CD14-positive monocyte (primary cell): ENCODE data around the gene VSTM4. TPM values are rescaled to one million over a fixed set of nuclear protein-coding genes. Genes with fewer than 3 reads are reported as not detected.

ENCODE experiments used
- DNase-seq, 3 donors: peaks; one replicate each; pipeline ENCODE4 v3.0.0-alpha.2; 2011 to 2022
- H2AFZ ChIP-seq: 2 replicates; pipeline ENCODE4 v1.6.0; 2012; ENCODE audit warnings: mild to moderate bottlenecking, low read depth, low read length, inconsistent platforms; ENCODE audit not compliant: insufficient read depth, poor library complexity, severe bottlenecking
- H3K27ac ChIP-seq, 2 donors: 1 replicate in 1 of 2; 2 replicates in 1 of 2; pipeline ENCODE4 v1.5.1; 2012 to 2013; ENCODE audit warnings: low read length in 2 of 2, control low read depth in 1 of 2, inconsistent platforms in 1 of 2, low read depth in 1 of 2, mild to moderate bottlenecking in 1 of 2
- H3K27me3 ChIP-seq, 2 donors: one replicate each; pipeline versions ENCODE4 v1.6.0 to v1.6.1; 2011 to 2013; ENCODE audit warnings: low read length in 2 of 2; ENCODE audit not compliant: control insufficient read depth in 2 of 2, insufficient read depth in 2 of 2
- H3K36me3 ChIP-seq, 2 donors: replicated peaks in 1 of 2; 1 replicate in 1 of 2; 2 replicates in 1 of 2; pipeline versions ENCODE4 v1.5.1 to v1.6.1; 2012 to 2013; ENCODE audit warnings: low read length in 2 of 2, control low read depth in 1 of 2, inconsistent platforms in 1 of 2, mild to moderate bottlenecking in 1 of 2; ENCODE audit not compliant: insufficient read depth in 2 of 2, control insufficient read depth in 1 of 2
- H3K4me1 ChIP-seq, 2 donors: 1 replicate in 1 of 2; 2 replicates in 1 of 2; pipeline versions ENCODE4 v1.5.1 to v1.6.1; 2012 to 2013; ENCODE audit warnings: low read length in 2 of 2, control low read depth in 1 of 2, inconsistent platforms in 1 of 2, mild to moderate bottlenecking in 1 of 2, moderate library complexity in 1 of 2; ENCODE audit not compliant: insufficient read depth in 2 of 2, control insufficient read depth in 1 of 2
- H3K4me2 ChIP-seq: replicated peaks from 2 replicates; pipeline ENCODE3; 2012; ENCODE audit warnings: low read length, moderate library complexity, mild to moderate bottlenecking; ENCODE audit not compliant: poor library complexity, severe bottlenecking; ENCODE audit errors: extremely low read depth
- H3K4me3 ChIP-seq, 3 experiments: fragments of 200-600 bp in 1 of 3; sonication (generic) in 1 of 3; replicated peaks in 1 of 3; 1 replicate in 2 of 3; 2 replicates in 1 of 3; pipeline ENCODE4 v1.5.1; 2011 to 2013; ENCODE audit warnings: low read length in 3 of 3, mild to moderate bottlenecking in 3 of 3, control low read depth in 2 of 3, low read depth in 2 of 3, inconsistent platforms in 1 of 3, moderate library complexity in 1 of 3
- H3K79me2 ChIP-seq: 2 replicates; pipeline ENCODE4 v1.6.0; 2012; ENCODE audit warnings: mild to moderate bottlenecking, control low read depth, inconsistent platforms, low read length, moderate library complexity; ENCODE audit not compliant: insufficient read depth
- H3K9ac ChIP-seq: 2 replicates; pipeline ENCODE4 v1.6.0; 2017; ENCODE audit warnings: low read length, mild to moderate bottlenecking; ENCODE audit not compliant: insufficient read depth, poor library complexity, severe bottlenecking
- H3K9me3 ChIP-seq, 2 donors: replicated peaks in 1 of 2; 1 replicate in 1 of 2; 2 replicates in 1 of 2; pipeline versions ENCODE4 v1.5.1 to v1.6.1; 2012 to 2013; ENCODE audit warnings: low read length in 2 of 2, control low read depth in 1 of 2; ENCODE audit not compliant: control insufficient read depth in 1 of 2, insufficient read depth in 1 of 2
- H4K20me1 ChIP-seq: 2 replicates; pipeline ENCODE4 v1.6.0; 2012; ENCODE audit warnings: mild to moderate bottlenecking, low read length, control low read depth, moderate library complexity; ENCODE audit not compliant: insufficient read depth
- H3K27ac Mint-ChIP-seq, 7 donors: one replicate each; pipeline ENCODE4 v1.8.0; 2020; ENCODE audit warnings: mild to moderate bottlenecking in 7 of 7, mixed read lengths in 7 of 7, moderate library complexity in 6 of 7, inconsistent platforms in 2 of 7
- H3K27me3 Mint-ChIP-seq, 3 donors: one replicate each; pipeline ENCODE4 v1.8.0; 2021 to 2022; ENCODE audit warnings: low read depth in 3 of 3, mild to moderate bottlenecking in 3 of 3, mixed read lengths in 3 of 3, moderate library complexity in 3 of 3, inconsistent platforms in 1 of 3
- H3K36me3 Mint-ChIP-seq, 2 donors: one replicate each; pipeline ENCODE4 v1.8.0; 2020; ENCODE audit warnings: mixed read lengths in 2 of 2, inconsistent platforms in 1 of 2, mild to moderate bottlenecking in 1 of 2
- H3K4me1 Mint-ChIP-seq: one replicate; pipeline ENCODE4 v1.8.0; 2020; ENCODE audit warnings: mild to moderate bottlenecking, mixed read lengths
- H3K4me3 Mint-ChIP-seq, 2 donors: one replicate each; pipeline ENCODE4 v1.8.0; 2020; ENCODE audit warnings: mild to moderate bottlenecking in 2 of 2, mixed read lengths in 2 of 2, moderate library complexity in 1 of 2
- H3K9me3 Mint-ChIP-seq, 7 donors: one replicate each; pipeline ENCODE4 v1.8.0; 2020 to 2022; ENCODE audit warnings: mixed read lengths in 7 of 7, mild to moderate bottlenecking in 6 of 7, moderate library complexity in 6 of 7, inconsistent platforms in 2 of 7
- CTCF ChIP-seq: fragments of 200-600 bp; IDR thresholded peaks from one replicate; pipeline ENCODE4 v1.8.0; 2022; ENCODE audit warnings: antibody characterized with exemption, mild to moderate bottlenecking
- WGBS: methylation state at CpG from one replicate; pipeline ENCODE4 v1.1.5; 2013; ENCODE audit warnings: missing lambda C conversion rate; ENCODE audit not compliant: insufficient coverage; 5-methylcytosine and 5-hydroxymethylcytosine counted together
- intact Hi-C, 2 donors: fragments of 100-400 bp; cut with micrococcal nuclease; formaldehyde crosslinking; loops; one replicate each; pipeline versions ENCODE4 v1.15.0 to v1.15.1; 2023
- polyA minus RNA-seq: library from RNA; depleted of rRNA, polyadenylated mRNA; stranded (reverse); fragments of >200 nt; gene quantifications from 2 replicates; pipeline ENCODE4 v1.2.3, GENCODE V29; 2012
- polyA plus RNA-seq, 3 donors: library from polyadenylated mRNA; depleted of rRNA in 1 of 3; unstranded in 2 of 3; stranded (reverse) in 1 of 3; fragments of 300-500 nt in 2 of 3; fragments of >200 nt in 1 of 3; fragmentation: Illumina TruSeq in 2 of 3; gene quantifications; 1 replicate in 2 of 3; 2 replicates in 1 of 3; pipeline ENCODE4 v1.2.3, GENCODE V29; 2012 to 2021
- total RNA-seq, 12 experiments: library from RNA in 1 of 12; stranded (reverse) in 1 of 12; fragments of 120-200 nt in 1 of 12; gene quantifications; one replicate each; pipeline ENCODE4 v1.2.4 and lab custom pipeline; 2013 to 2026; ENCODE audit warnings: mixed read lengths in 6 of 12, inconsistent platforms in 1 of 12

VSTM4 gene
- 0.17 TPM for total RNA-seq (2013)
- polyA plus RNA-seq = not detected
- polyA minus RNA-seq = not detected in 2 replicates
- total RNA-seq (lab: John Stamatoyannopoulos, UW) = 0.06 to 1.0 (median 0.25) reads per million in 11 experiments

GRCh38 chr10:49115015-49115795, at the start of gene VSTM4:
TSS of gene VSTM4 (minus strand) at chr10:49115522. CDS start at chr10:49115485, 37 bp downstream.
- H3K4me3 Mint-ChIP-seq = peak within 1 kb of the TSS; percentile 64 to 86
- Histone ChIP-seq H3K4me3 (no peak within 1 kb of the TSS), H3K4me2 (peak within 1 kb of the TSS; percentile 62), H3K9me3 (no peaks in the 10 kb centered on the region), H3K27ac (no peak within 1 kb of the TSS), H2AFZ (peak within 1 kb of the TSS; percentile 53), H3K36me3 (no peaks in the 10 kb centered on the region), H3K79me2 (no peaks in the 10 kb centered on the region), H3K9ac (no peak within 1 kb of the TSS), H3K4me1 (no peaks in the 10 kb centered on the region), H4K20me1 (no peaks in the 10 kb centered on the region), H3K27me3 (peaks cover 2 to 22% of the 10 kb centered on the region in 2 donors)
- no peak for DNase-seq
- no peak within 1 kb of the TSS for H3K27ac Mint-ChIP-seq
- H3K4me1 Mint-ChIP-seq = peaks cover 19% of the 10 kb centered on the region
- intact Hi-C loops = no loop called here
- H3K36me3 Mint-ChIP-seq = no peaks in the 10 kb centered on the region
- H3K27me3 Mint-ChIP-seq = peaks cover 25 to 31% (median 25%) of the 10 kb centered on the region in 3 donors
- TF ChIP-seq CTCF = no peak
- no peaks in the 10 kb centered on the region for H3K9me3 Mint-ChIP-seq
- WGBS = 3% methylated on average over 94 of the region's 95 CpGs

DNA sequence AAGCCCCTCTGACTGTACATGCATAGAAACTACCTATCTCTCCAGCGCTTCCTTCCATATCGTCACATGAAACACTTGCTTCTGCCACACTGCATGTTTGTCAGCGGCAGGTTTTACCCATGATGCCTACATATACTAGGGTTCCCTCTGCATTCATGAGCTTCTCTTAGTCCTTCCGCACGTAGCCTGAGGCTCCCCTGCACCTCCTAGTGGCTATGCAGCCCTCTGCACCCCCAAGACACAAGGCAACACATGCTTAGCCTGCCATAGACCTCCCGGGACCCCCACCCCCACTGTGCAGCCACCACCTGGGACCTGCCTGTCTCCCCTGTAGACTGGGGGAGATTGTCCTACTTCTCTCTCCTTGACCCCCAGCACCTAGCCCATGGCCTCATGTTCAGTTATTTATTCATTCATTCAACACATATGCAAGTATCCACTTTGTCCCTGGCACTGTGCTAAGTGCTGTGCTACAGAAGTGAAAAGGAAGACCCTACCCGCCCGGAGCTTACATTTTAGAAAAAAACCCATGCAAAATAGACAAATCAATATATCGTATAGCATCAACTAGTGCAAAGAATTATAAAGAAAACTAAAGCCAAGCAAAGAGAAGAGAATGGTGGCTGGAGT, 49.4 kb upstream of the VSTM4 start:
- peak overlapping the region in 2 of 7 donors; percentile 22 to 60 for H3K27ac Mint-ChIP-seq
- peaks cover 16 to 22% of the 10 kb centered on the region in 2 donors for H3K4me1 ChIP-seq
- no peak overlapping the region for H3K27ac ChIP-seq
- H3K4me3 Mint-ChIP-seq = no peak overlapping the region
- no peak overlapping the region for H3K4me3 ChIP-seq
- peak; percentile 84 for TF ChIP-seq CTCF
- H4K20me1 ChIP-seq = no peaks in the 10 kb centered on the region
- peaks cover 0 to 4% (median 4%) of the 10 kb centered on the region in 3 donors for H3K27me3 Mint-ChIP-seq
- H3K9ac ChIP-seq = no peak overlapping the region
- no peaks in the 10 kb centered on the region for H3K9me3 Mint-ChIP-seq
- WGBS = 22% methylated on average over 6 of the region's 9 CpGs
- no peaks in the 10 kb centered on the region for H3K79me2 ChIP-seq
- H3K9me3 ChIP-seq = no peaks in the 10 kb centered on the region
- H3K4me1 Mint-ChIP-seq = peaks cover 26% of the 10 kb centered on the region
- H2AFZ ChIP-seq = no peak overlapping the region
- DNase-seq = peak; percentile 51 to 65 (median 60)
- peaks cover 0 to 10% of the 10 kb centered on the region in 2 donors for H3K36me3 Mint-ChIP-seq
- H3K4me2 ChIP-seq = no peak overlapping the region
- intact Hi-C loops = no loop called here
- no peaks in the 10 kb centered on the region for H3K27me3 ChIP-seq
- no peaks in the 10 kb centered on the region for H3K36me3 ChIP-seq
